A673 (cell line): Measurements from ENCODE around the gene MPRIP. TPM values are rescaled to one million over a fixed set of nuclear protein-coding genes. Genes with fewer than 3 reads are reported as not detected.

Source experiments
- BruUV-seq: library from RNA; stranded (reverse); fragments of 400-500 nt; replicated peaks from 2 replicates; lab custom pipeline; 2021; lab: Mats Ljungman, UMichigan
- CTCF ChIA-PET: fragments of 300-600 bp; sonication (Branson Sonifier 250); formaldehyde crosslinking; loops from one replicate; lab custom pipeline; 2022; ENCODE audit warnings: antibody characterized with exemption; lab: Charles Lee
- POLR2A ChIA-PET: fragments of 300-600 bp; sonication (Branson Sonifier 250); formaldehyde crosslinking; loops from one replicate; lab custom pipeline; 2022; ENCODE audit warnings: antibody characterized with exemption; ENCODE audit not compliant: low non-redundant PET; lab: Charles Lee
- DNase-seq: peaks from one replicate; pipeline ENCODE4 v3.0.0-alpha.2; 2015; ENCODE audit warnings: low spot score
- H3K27ac ChIP-seq: fragments of 200-600 bp; sonication (generic); 2 replicates; pipeline ENCODE4 v1.5.1; 2016; ENCODE audit warnings: mixed run types, low read depth, mild to moderate bottlenecking, mixed read lengths, antibody characterized with exemption, low read length; ENCODE audit not compliant: poor library complexity, severe bottlenecking
- H3K27me3 ChIP-seq: fragments of 200-600 bp; sonication (generic); replicated peaks from 2 replicates; pipeline ENCODE4 v1.6.1; 2017; ENCODE audit warnings: mixed run types, low read depth, mild to moderate bottlenecking, mixed read lengths, antibody characterized with exemption, low read length; ENCODE audit not compliant: insufficient read depth, poor library complexity
- H3K36me3 ChIP-seq: fragments of 200-600 bp; sonication (generic); 2 replicates; pipeline ENCODE4 v1.6.1; 2016; ENCODE audit warnings: mixed run types, mild to moderate bottlenecking, mixed read lengths, antibody characterized with exemption, low read length; ENCODE audit not compliant: insufficient read depth, poor library complexity, severe bottlenecking
- H3K4me1 ChIP-seq: fragments of 200-600 bp; sonication (generic); 2 replicates; pipeline ENCODE4 v1.6.1; 2017; ENCODE audit warnings: mixed run types, mild to moderate bottlenecking, mixed read lengths, antibody characterized with exemption, low read length; ENCODE audit not compliant: insufficient read depth, poor library complexity, severe bottlenecking
- H3K4me3 ChIP-seq: fragments of 200-600 bp; sonication (generic); 2 replicates; pipeline ENCODE4 v1.5.1; 2016; ENCODE audit warnings: low read depth, mixed run types, mild to moderate bottlenecking, mixed read lengths, low read length; ENCODE audit not compliant: poor library complexity, severe bottlenecking
- H3K9me3 ChIP-seq: fragments of 200-600 bp; sonication (generic); 2 replicates; pipeline ENCODE4 v1.6.1; 2016; ENCODE audit warnings: mixed run types, low read depth, mild to moderate bottlenecking, mixed read lengths, antibody characterized with exemption, low read length; ENCODE audit not compliant: poor library complexity, severe bottlenecking
- EZH2 ChIP-seq: fragments of 200-600 bp; sonication (generic); IDR thresholded peaks from 2 replicates; pipeline ENCODE4 v1.6.1; 2017; ENCODE audit warnings: borderline replicate concordance, low read depth, mild to moderate bottlenecking, mixed read lengths, antibody characterized with exemption, low read length; ENCODE audit not compliant: poor library complexity, severe bottlenecking
- intact Hi-C: fragments of 100-400 bp; cut with micrococcal nuclease; formaldehyde crosslinking; loops from one replicate; pipeline ENCODE4 v1.10.0; 2022; ENCODE audit not compliant: unreplicated experiment
- total RNA-seq: library from RNA; stranded (reverse); gene quantifications from 2 replicates; pipeline ENCODE4 v1.2.3, GENCODE V29; 2021
- TF ChIP-seq, protein P1 (sequence below): fragments of 300-800, 200-600 bp; sonication (generic); conservative IDR thresholded peaks from 2 replicates; pipeline ENCODE4 v1.5.1; 2017; ENCODE audit warnings: low read depth, mild to moderate bottlenecking, antibody characterized with exemption, low read length, moderate library complexity, mixed read lengths

MPRIP gene
- total RNA-seq, 1 experiment from 2014 or later = 290 TPM

DNA sequence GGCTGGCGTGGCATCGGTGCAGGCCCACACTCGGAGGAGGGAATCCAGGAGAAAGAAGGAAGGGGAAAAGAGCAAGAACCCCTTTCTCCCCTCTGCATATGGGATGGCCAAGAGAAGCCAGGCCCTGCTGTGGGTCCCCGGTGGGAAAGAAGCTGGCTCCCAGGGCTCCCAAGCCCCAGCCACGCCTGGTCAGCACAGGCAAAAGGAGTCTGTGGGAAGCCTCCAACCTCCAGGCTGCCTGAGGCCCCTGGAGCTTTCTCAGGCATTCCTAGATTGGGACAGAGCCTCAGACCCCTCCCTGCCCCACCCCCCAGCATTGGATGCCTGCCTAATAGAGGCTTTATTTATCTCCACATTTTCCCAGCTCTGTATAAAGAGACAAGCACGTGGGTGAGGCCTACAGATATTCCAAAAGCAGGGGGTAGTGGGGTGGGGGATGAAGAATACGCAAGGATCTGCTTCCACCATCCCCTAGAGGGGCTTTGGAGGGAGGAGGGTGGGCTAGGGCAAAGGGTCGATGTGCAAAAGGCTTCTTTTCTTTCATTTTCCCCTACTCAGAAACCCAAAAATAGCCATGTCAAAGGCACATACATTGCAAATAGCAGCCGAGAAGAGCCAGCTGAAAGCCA lies 56.4 kb downstream of the MPRIP start:
- no peak for DNase-seq

DNA sequence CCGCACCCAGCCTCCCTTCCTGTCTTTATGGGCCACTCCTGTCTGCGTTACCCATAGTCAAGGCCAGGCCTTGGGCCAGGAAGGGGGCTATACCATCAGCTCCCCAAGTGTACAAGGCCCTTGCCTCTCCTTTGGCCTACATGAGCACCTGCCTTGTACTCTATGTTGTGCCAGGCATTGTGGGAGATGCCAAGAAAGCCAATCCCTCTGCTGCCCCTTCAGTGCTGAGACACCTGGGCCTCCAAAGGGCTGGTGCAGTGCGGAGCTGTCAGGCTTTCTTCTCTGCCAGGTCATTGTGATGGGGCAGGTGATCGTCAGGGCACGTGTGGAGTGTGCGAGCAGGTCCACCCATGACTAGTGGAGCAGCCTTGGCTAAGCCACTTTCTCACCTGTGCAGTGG lies 59.9 kb downstream of the MPRIP start:
- Histone ChIP-seq H3K4me1 (peaks cover 19% of the 10 kb centered on the region), H3K27ac (no peak overlapping the region), H3K9me3 (no peaks in the 10 kb centered on the region), H3K4me3 (no peak overlapping the region), H3K27me3 (no peaks in the 10 kb centered on the region), H3K36me3 (peaks cover 4% of the 10 kb centered on the region)
- no peak for TF ChIP-seq EZH2
- TF ChIP-seq, protein P1, sequence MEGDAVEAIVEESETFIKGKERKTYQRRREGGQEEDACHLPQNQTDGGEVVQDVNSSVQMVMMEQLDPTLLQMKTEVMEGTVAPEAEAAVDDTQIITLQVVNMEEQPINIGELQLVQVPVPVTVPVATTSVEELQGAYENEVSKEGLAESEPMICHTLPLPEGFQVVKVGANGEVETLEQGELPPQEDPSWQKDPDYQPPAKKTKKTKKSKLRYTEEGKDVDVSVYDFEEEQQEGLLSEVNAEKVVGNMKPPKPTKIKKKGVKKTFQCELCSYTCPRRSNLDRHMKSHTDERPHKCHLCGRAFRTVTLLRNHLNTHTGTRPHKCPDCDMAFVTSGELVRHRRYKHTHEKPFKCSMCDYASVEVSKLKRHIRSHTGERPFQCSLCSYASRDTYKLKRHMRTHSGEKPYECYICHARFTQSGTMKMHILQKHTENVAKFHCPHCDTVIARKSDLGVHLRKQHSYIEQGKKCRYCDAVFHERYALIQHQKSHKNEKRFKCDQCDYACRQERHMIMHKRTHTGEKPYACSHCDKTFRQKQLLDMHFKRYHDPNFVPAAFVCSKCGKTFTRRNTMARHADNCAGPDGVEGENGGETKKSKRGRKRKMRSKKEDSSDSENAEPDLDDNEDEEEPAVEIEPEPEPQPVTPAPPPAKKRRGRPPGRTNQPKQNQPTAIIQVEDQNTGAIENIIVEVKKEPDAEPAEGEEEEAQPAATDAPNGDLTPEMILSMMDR = no peak
- intact Hi-C loops = no loop called here
- DNase-seq = no peak
- BruUV-seq = no TSS peak
- ChIA-PET CTCF (no interaction called here), POLR2A (no interaction called here)

More for the DNA sequence above, 56.4 kb downstream of the MPRIP start:
- H3K9me3 ChIP-seq = no peaks in the 10 kb centered on the region
- H3K27ac ChIP-seq = peak overlapping the region; percentile 62
- intact Hi-C loops = no loop called here
- no peak for TF ChIP-seq EZH2
- TF ChIP-seq, protein P1 = no peak
- H3K36me3 ChIP-seq = peaks cover 4% of the 10 kb centered on the region
- no peak overlapping the region for H3K4me3 ChIP-seq
- ChIA-PET CTCF (no interaction called here), POLR2A (no interaction called here)
- BruUV-seq = no TSS peak
- H3K27me3 ChIP-seq = no peaks in the 10 kb centered on the region
- H3K4me1 ChIP-seq = peaks cover 29% of the 10 kb centered on the region

DNA sequence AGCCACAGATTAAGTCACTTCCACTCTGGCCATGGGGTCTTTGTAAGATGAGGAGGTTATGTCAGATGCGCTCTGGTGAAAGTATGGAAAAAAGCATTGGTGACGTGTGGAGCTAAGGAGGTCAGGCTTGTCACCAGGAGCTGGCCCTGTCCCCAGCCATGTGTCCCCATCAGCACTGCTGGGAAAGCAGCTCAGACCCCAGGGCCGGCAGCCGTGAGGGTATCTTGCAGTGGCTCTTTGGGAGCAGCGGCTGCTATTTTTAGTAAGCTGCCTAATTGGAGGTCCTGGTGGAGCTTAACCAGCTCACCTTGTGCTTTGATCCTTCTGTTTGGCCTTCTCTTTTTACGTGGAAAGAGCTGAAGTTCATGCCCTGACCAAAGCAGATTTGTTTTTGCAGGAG lies 60.9 kb downstream of the MPRIP start:
- Histone ChIP-seq H3K4me1 (peaks cover 14% of the 10 kb centered on the region), H3K36me3 (peaks cover 4% of the 10 kb centered on the region), H3K27ac (no peak overlapping the region), H3K9me3 (no peaks in the 10 kb centered on the region), H3K4me3 (no peak overlapping the region), H3K27me3 (no peaks in the 10 kb centered on the region)
- TF ChIP-seq, protein P1 = no peak
- TF ChIP-seq EZH2 = no peak
- ChIA-PET POLR2A (no interaction called here), CTCF (no interaction called here)
- no peak for DNase-seq
- intact Hi-C loops = no loop called here
- no TSS peak for BruUV-seq
